Psoas muscle (tissue), 8 donors: ENCODE data around the gene HFM1. TPM values are rescaled to one million over a fixed set of nuclear protein-coding genes. Genes with fewer than 3 reads are reported as not detected.
A peak's percentile ranks its signal among the peaks of the same experiment; 100 is the strongest.

ENCODE experiments used
- ATAC-seq, 4 donors: fragments of 200-7000 bp; cut with Tn5 transposase; one replicate each; pipeline ENCODE4 v1.9.1; 2020; ENCODE audit warnings: moderate library complexity in 3 of 4, mild to moderate bottlenecking in 2 of 4
- DNase-seq, 2 donors: peaks; one replicate each; pipeline ENCODE4 v3.0.0-alpha.2; 2020
- H3K27ac ChIP-seq: fragments of 200-600 bp; one replicate; pipeline ENCODE4 v1.8.0; 2022
- H3K27me3 ChIP-seq, 3 donors: fragments of 200-600 bp in 1 of 3; one replicate each; pipeline versions ENCODE4 v1.6.1 to v1.8.0; 2013 to 2022; ENCODE audit warnings: low read length in 2 of 3, mild to moderate bottlenecking in 2 of 3, moderate library complexity in 1 of 3; ENCODE audit not compliant: insufficient read depth in 3 of 3
- H3K36me3 ChIP-seq, 2 donors: fragments of 200-600 bp in 1 of 2; one replicate each; pipeline versions ENCODE4 v1.6.1 to v1.8.0; 2013 to 2022; ENCODE audit warnings: low read depth in 1 of 2, mild to moderate bottlenecking in 1 of 2, moderate library complexity in 1 of 2; ENCODE audit not compliant: insufficient read depth in 1 of 2
- H3K4me1 ChIP-seq: fragments of 200-600 bp; one replicate; pipeline ENCODE4 v1.8.0; 2022
- H3K4me3 ChIP-seq: fragments of 200-600 bp; one replicate; pipeline ENCODE4 v1.8.0; 2022; ENCODE audit warnings: mild to moderate bottlenecking
- H3K9me3 ChIP-seq: fragments of 200-600 bp; one replicate; pipeline ENCODE4 v1.8.0; 2022
- WGBS, 3 donors: extraction: QIAGEN DNeasy Blood & Tissue Kit; methylation state at CpG; one replicate each; pipeline versions ENCODE4 v1.1.6 to v1.1.7; 2013; 5-methylcytosine and 5-hydroxymethylcytosine counted together
- intact Hi-C, 2 donors: fragments of 100-400 bp; cut with DNase I; formaldehyde crosslinking; loops; one replicate each; pipeline versions ENCODE4 v1.11.0 to v1.14.2; 2022
- polyA plus RNA-seq, 3 donors: library from polyadenylated mRNA; stranded (reverse); fragments of 200-250 nt; gene quantifications; one replicate each; pipeline ENCODE4 v1.2.3, GENCODE V29; 2013
- total RNA-seq, 4 donors: library from RNA; stranded (reverse); fragmentation: NEBNext Ultra II Directional in 2 of 4; extraction: Animal tissue kit (Norgen Biotek cat#: 25700) in 2 of 4; gene quantifications; one replicate each; pipeline versions ENCODE4 v1.2.1 to v1.2.4, GENCODE V29; 2021 to 2023
- TF ChIP-seq, protein P1 (sequence below): fragments of 200-600 bp; IDR thresholded peaks from one replicate; pipeline ENCODE4 v1.8.0; 2022; ENCODE audit warnings: antibody characterized with exemption
- donor health status: healthy with polysubstance abuse.
- donor health status: DM: no; HTN: no; CAD: no; lungs with moderate emphysema.
- donor health status: Bipolar disorder and iron deficiency.
- donor health status: healthy.
- donor health status: DM: yes; HTN: yes; CAD: no.
- donor health status: DM: no; HTN: no; CAD: no.
- donor health status: DM: no; HTN: no; CAD: no.
- donor health status: DM: yes; HTN: yes; CAD: no.

The HFM1 gene
- total and polyA plus RNA-seq, 7 donors, result 0.08 to 3.1 (median 1.3) TPM

DNA sequence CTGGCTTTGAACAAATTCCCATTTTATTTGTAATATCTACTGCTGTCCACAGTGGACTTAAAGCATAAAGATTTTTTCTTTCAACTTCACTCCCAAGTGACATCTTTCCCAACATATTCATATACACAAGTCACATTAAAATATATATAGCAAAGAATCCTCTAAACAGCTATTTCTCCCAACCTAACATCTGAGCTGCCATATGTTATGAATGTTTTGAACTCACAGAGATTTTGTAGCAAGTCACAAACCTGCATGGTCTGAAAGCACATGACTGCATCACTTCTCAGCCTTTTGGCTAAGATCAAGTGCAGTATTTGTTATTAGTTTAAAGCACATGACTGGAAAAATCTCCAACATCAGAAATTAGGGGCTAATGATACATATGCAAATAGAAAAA is 7.7 kb upstream of the HFM1 start:
- Histone ChIP-seq H3K9me3 (no peaks in the 10 kb centered on the region), H3K4me3 (no peak overlapping the region), H3K27me3 (peaks cover 0 to 3% (median 0%) of the 10 kb centered on the region in 3 donors), H3K4me1 (no peaks in the 10 kb centered on the region), H3K36me3 (no peaks in the 10 kb centered on the region), H3K27ac (no peak overlapping the region)
- TF ChIP-seq, protein P1, sequence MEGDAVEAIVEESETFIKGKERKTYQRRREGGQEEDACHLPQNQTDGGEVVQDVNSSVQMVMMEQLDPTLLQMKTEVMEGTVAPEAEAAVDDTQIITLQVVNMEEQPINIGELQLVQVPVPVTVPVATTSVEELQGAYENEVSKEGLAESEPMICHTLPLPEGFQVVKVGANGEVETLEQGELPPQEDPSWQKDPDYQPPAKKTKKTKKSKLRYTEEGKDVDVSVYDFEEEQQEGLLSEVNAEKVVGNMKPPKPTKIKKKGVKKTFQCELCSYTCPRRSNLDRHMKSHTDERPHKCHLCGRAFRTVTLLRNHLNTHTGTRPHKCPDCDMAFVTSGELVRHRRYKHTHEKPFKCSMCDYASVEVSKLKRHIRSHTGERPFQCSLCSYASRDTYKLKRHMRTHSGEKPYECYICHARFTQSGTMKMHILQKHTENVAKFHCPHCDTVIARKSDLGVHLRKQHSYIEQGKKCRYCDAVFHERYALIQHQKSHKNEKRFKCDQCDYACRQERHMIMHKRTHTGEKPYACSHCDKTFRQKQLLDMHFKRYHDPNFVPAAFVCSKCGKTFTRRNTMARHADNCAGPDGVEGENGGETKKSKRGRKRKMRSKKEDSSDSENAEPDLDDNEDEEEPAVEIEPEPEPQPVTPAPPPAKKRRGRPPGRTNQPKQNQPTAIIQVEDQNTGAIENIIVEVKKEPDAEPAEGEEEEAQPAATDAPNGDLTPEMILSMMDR, result no peak
- intact Hi-C loops, result no loop called here
- ATAC-seq (no peak), DNase-seq (no peak)

- H3K27ac ChIP-seq, result no peak overlapping the region
- no peak for DNase-seq
- TF ChIP-seq, protein P1, result no peak
- peaks cover 0 to 3% (median 0%) of the 10 kb centered on the region in 3 donors for H3K27me3 ChIP-seq
- peaks cover 3% of the 10 kb centered on the region for H3K4me1 ChIP-seq
- no peaks in the 10 kb centered on the region for H3K36me3 ChIP-seq
- ATAC-seq, result no peak
- no peaks in the 10 kb centered on the region for H3K9me3 ChIP-seq
- no peak overlapping the region for H3K4me3 ChIP-seq
- intact Hi-C loops, result loop anchor here in 1 of 2 donors (10.0 kb wide), 1 partner anchor 518 kb away; no protein-coding TSS in a partner anchor
- 71 to 79% (median 72%) methylated on average over 7 of the region's 7 CpGs for WGBS, 3 donors
These were observed 2.2 kb upstream of the HFM1 start for GRCh38 chr1:91406773-91407389.

DNA sequence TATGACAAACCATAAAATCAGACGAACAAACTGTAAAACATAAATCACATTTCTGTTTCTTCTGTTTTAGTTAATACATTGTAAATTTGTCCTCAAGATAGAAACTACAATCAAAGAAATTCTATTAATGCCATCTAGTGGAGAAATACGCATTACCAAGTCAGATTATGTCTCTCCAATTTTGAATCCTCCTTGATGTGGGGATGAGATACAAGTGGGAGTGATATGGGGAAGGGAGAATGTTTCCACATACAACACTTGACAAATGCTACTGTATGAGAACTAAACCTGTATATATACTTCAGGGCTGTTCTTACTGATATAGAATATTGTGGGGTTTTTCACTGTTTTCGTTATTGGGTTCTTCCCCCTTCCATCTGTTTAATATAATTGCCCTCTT is 2.6 kb downstream of the HFM1 start:
- Histone ChIP-seq H3K27ac (no peak overlapping the region), H3K36me3 (no peaks in the 10 kb centered on the region), H3K27me3 (no peaks in the 10 kb centered on the region), H3K4me3 (no peak overlapping the region), H3K4me1 (peaks cover 3% of the 10 kb centered on the region), H3K9me3 (no peaks in the 10 kb centered on the region)
- intact Hi-C loops, result loop anchor here (2.0 to 10.0 kb wide), 2 partner anchors 119 to 523 kb away; no protein-coding TSS in a partner anchor
- DNase-seq (no peak), ATAC-seq (no peak)
- 33 to 43% (median 34%) methylated on average over 3 of the region's 3 CpGs for WGBS, 3 donors
- TF ChIP-seq, protein P1, result peak; percentile 60

DNA sequence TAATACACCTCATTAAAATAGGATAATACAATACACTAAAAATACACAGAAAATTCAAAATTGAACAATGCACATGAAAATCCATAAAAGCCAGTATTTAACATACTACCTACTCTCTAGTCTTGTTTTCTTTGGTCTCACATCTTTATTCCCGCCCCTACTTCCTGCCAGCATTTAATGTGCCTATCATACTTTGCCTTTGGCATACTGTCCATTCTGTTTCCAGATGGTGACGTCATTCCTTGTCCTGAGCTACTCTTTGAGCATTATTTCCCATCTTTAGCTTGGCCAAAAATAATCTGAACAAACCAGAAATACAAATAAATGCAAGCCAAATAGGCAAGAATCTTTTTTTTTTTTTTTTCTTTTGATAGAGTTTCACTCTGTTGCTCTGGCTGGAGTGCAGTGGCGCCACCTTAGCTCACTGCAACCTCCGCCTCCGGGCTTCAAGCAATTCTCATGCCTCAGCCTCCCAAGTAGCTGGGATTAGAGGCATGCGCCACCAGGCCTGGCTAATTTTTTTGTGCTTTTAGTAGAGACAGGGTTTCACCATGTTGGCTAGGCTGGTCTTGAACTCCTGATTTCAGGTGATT is 4.4 kb downstream of the HFM1 start:
- intact Hi-C loops, result loop anchor here in 1 of 2 donors (2.0 to 10.0 kb wide), 2 partner anchors 117 to 525 kb away; no protein-coding TSS in a partner anchor

More for the DNA sequence above, 4.4 kb downstream of the HFM1 start:
- Histone ChIP-seq H3K27ac (no peak overlapping the region), H3K36me3 (no peaks in the 10 kb centered on the region), H3K9me3 (no peaks in the 10 kb centered on the region), H3K4me3 (no peak overlapping the region), H3K27me3 (no peaks in the 10 kb centered on the region), H3K4me1 (peaks cover 3% of the 10 kb centered on the region)
- ATAC-seq, result no peak
- TF ChIP-seq, protein P1, result no peak
- 77 to 86% (median 79%) methylated on average over 6 of the region's 6 CpGs for WGBS, 3 donors
- DNase-seq, result no peak
